Hepatocyte (in vitro differentiated cells): ENCODE measurements around the gene ZNF202. TPM values are rescaled to one million over a fixed set of nuclear protein-coding genes. Genes with fewer than 3 reads are reported as not detected.

ENCODE experiments used
- DNase-seq: peaks from one replicate; pipeline ENCODE4 v3.0.0-alpha.2; 2016; ENCODE audit warnings: low spot score
- H2AFZ ChIP-seq: fragments of 200-600 bp; sonication (generic); 2 replicates; pipeline ENCODE4 v1.6.0; 2016; ENCODE audit warnings: antibody characterized with exemption, mild to moderate bottlenecking
- H3K27ac ChIP-seq: fragments of 200-600 bp; sonication (generic); 2 replicates; pipeline ENCODE4 v1.5.1; 2016; ENCODE audit warnings: mild to moderate bottlenecking
- H3K27me3 ChIP-seq: fragments of 200-600 bp; sonication (generic); 2 replicates; pipeline ENCODE4 v1.6.1; 2016
- H3K36me3 ChIP-seq: fragments of 200-600 bp; sonication (generic); replicated peaks from 2 replicates; pipeline ENCODE4 v1.5.1; 2016; ENCODE audit warnings: low read depth; ENCODE audit not compliant: insufficient read depth
- H3K4me1 ChIP-seq: fragments of 200-600 bp; sonication (generic); 2 replicates; pipeline ENCODE4 v1.5.1; 2016; ENCODE audit warnings: mild to moderate bottlenecking, moderate library complexity; ENCODE audit not compliant: insufficient read depth
- H3K4me2 ChIP-seq: fragments of 200-600 bp; sonication (generic); 2 replicates; pipeline ENCODE4 v1.6.0; 2016
- H3K4me3 ChIP-seq: fragments of 200-600 bp; sonication (generic); 2 replicates; pipeline ENCODE4 v1.5.1; 2016; ENCODE audit warnings: mild to moderate bottlenecking
- H3K79me2 ChIP-seq: fragments of 200-600 bp; sonication (generic); 2 replicates; pipeline ENCODE4 v1.6.0; 2017; ENCODE audit warnings: mild to moderate bottlenecking
- H3K9me2 ChIP-seq: fragments of 200-600 bp; sonication (generic); replicated peaks from 2 replicates; pipeline ENCODE4 v1.6.0; 2017; ENCODE audit warnings: mild to moderate bottlenecking; ENCODE audit not compliant: insufficient read depth
- H3K9me3 ChIP-seq: fragments of 200-600 bp; sonication (generic); 2 replicates; pipeline ENCODE4 v1.5.1; 2016; ENCODE audit warnings: low read depth, mild to moderate bottlenecking
- H4K20me1 ChIP-seq: fragments of 200-600 bp; sonication (generic); 2 replicates; pipeline ENCODE4 v1.6.0; 2016; ENCODE audit warnings: mild to moderate bottlenecking; ENCODE audit not compliant: insufficient read depth, poor library complexity, severe bottlenecking
- CTCF ChIP-seq: fragments of 200-600 bp; sonication (generic); IDR thresholded peaks from 2 replicates; pipeline ENCODE4 v1.5.1; 2016; ENCODE audit warnings: antibody characterized with exemption, mild to moderate bottlenecking; ENCODE audit not compliant: poor library complexity
- EZH2 ChIP-seq: fragments of 200-600 bp; sonication (generic); IDR thresholded peaks from 2 replicates; pipeline ENCODE4 v1.6.1; 2016; ENCODE audit warnings: antibody characterized with exemption, mild to moderate bottlenecking, borderline replicate concordance
- EZH2phosphoT487 ChIP-seq: fragments of 200-600 bp; sonication (generic); IDR thresholded peaks from one replicate; pipeline ENCODE4 v1.6.1; 2018; ENCODE audit warnings: antibody characterized with exemption, mild to moderate bottlenecking, low read depth, moderate library complexity; ENCODE audit not compliant: unreplicated experiment, severe bottlenecking
- WGBS: methylation state at CpG from one replicate; pipeline ENCODE4 v1.1.6; 2016; ENCODE audit warnings: low lambda C conversion rate; ENCODE audit errors: missing lambda C conversion rate; 5-methylcytosine and 5-hydroxymethylcytosine counted together
- polyA plus RNA-seq: library from polyadenylated mRNA; unstranded; fragments of >200 nt; fragmentation: Nextera tagmentation; extraction: Ambion mirVana; gene quantifications from 2 replicates; pipeline ENCODE4 v1.2.1, GENCODE V29; 2016
- total RNA-seq: library from RNA; depleted of rRNA; stranded (reverse); fragments of >200 nt; gene quantifications from 2 replicates; pipeline ENCODE4 v1.2.3, GENCODE V29; 2014

ZNF202 gene
- total and polyA plus RNA-seq, 2 experiments from 2014 or later, result 5.7 to 8.4 TPM

- TF ChIP-seq EZH2phosphoT487 (no peak), EZH2 (no peak), CTCF (no peak)
- Histone ChIP-seq H2AFZ (no peak overlapping the region), H3K9me3 (no peaks in the 10 kb centered on the region), H3K79me2 (no peaks in the 10 kb centered on the region), H3K4me2 (no peak overlapping the region), H3K4me3 (no peak overlapping the region), H3K9me2 (no peaks in the 10 kb centered on the region), H3K27ac (no peak overlapping the region), H3K4me1 (no peaks in the 10 kb centered on the region), H3K27me3 (no peaks in the 10 kb centered on the region), H3K36me3 (no peaks in the 10 kb centered on the region), H4K20me1 (no peaks in the 10 kb centered on the region)
- WGBS, result 60% methylated on average over 2 of the region's 2 CpGs
- DNase-seq, result no peak
These were observed 42.8 kb downstream of the ZNF202 start for GRCh38 chr11:123698546-123699127.

GRCh38 chr11:123696183-123696582 lies 45.3 kb downstream of the ZNF202 start:
- no peak for TF ChIP-seq EZH2
- no peak for TF ChIP-seq EZH2phosphoT487
- Histone ChIP-seq H3K79me2 (no peaks in the 10 kb centered on the region), H3K4me3 (no peak overlapping the region), H4K20me1 (no peaks in the 10 kb centered on the region), H3K9me2 (no peaks in the 10 kb centered on the region), H2AFZ (no peak overlapping the region), H3K36me3 (no peaks in the 10 kb centered on the region), H3K27ac (no peak overlapping the region), H3K27me3 (no peaks in the 10 kb centered on the region), H3K9me3 (no peaks in the 10 kb centered on the region), H3K4me2 (no peak overlapping the region), H3K4me1 (no peaks in the 10 kb centered on the region)
- DNase-seq, result no peak
- WGBS, result 68% methylated on average over 2 of the region's 2 CpGs

DNA sequence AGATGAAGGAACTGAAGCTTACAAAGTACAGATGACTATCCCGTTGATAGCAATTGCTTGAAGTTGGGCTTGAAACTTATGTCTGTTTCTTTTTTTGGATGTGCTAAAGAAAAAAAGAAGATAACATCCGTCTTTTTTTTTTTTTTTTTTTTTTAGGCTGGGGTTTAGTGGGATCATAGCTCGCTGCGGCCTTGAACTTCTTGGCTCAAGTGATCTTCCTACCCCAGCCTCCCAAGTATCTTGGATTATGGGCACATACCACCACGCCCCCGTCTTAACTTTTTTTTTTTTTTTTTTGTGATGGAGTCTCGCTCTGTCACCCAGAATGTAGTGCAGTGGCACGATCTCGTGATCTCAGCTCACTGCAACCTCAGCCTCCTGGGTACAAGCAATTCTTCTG lies 46.2 kb downstream of the ZNF202 start:
- Histone ChIP-seq H2AFZ (no peak overlapping the region), H3K27me3 (no peaks in the 10 kb centered on the region), H3K4me3 (no peak overlapping the region), H3K27ac (no peak overlapping the region), H3K9me3 (no peaks in the 10 kb centered on the region), H3K36me3 (no peaks in the 10 kb centered on the region), H3K4me2 (no peak overlapping the region), H4K20me1 (no peaks in the 10 kb centered on the region), H3K79me2 (no peaks in the 10 kb centered on the region), H3K4me1 (no peaks in the 10 kb centered on the region), H3K9me2 (no peaks in the 10 kb centered on the region)
- WGBS, result 84% methylated on average over 9 of the region's 9 CpGs
- no peak for DNase-seq
- TF ChIP-seq EZH2 (no peak), CTCF (no peak), EZH2phosphoT487 (no peak)

- no peaks in the 10 kb centered on the region for H3K9me2 ChIP-seq
- WGBS, result 67% methylated on average over 2 of the region's 2 CpGs
- no peaks in the 10 kb centered on the region for H3K4me1 ChIP-seq
- H3K79me2 ChIP-seq, result no peaks in the 10 kb centered on the region
- no peak overlapping the region for H3K27ac ChIP-seq
- no peaks in the 10 kb centered on the region for H4K20me1 ChIP-seq
- no peaks in the 10 kb centered on the region for H3K36me3 ChIP-seq
- no peak overlapping the region for H3K4me3 ChIP-seq
- H2AFZ ChIP-seq, result no peak overlapping the region
- H3K9me3 ChIP-seq, result no peaks in the 10 kb centered on the region
- H3K4me2 ChIP-seq, result no peak overlapping the region
- DNase-seq, result no peak
- no peaks in the 10 kb centered on the region for H3K27me3 ChIP-seq
- no peak for TF ChIP-seq CTCF
- no peak for TF ChIP-seq EZH2
- TF ChIP-seq EZH2phosphoT487, result no peak
These were observed 46.9 kb downstream of the ZNF202 start for GRCh38 chr11:123694551-123694950.
